Measurements from ENCODE around the gene PALLD. TPM values are rescaled to one million over a fixed set of nuclear protein-coding genes. Genes with fewer than 3 reads are reported as not detected.

PALLD gene
- polyA plus RNA-seq, 3 donors, result 7.0 to 145 (median 22.7) TPM

GRCh38 chr4:168647646-168648375, 151.0 kb downstream of the PALLD start:
- H3K27ac ChIP-seq (ENCODE audit: low read depth, low read length), result no peak overlapping the region
- WGBS, 3 donors, result 87 to 89% (median 88%) methylated on average over 8 of the region's 8 CpGs

GRCh38 chr4:168648494-168648893, 151.6 kb downstream of the PALLD start:
- 59 to 83% (median 63%) methylated on average over 3 of the region's 3 CpGs for WGBS, 3 donors
- H3K27ac ChIP-seq (ENCODE audit: low read depth, low read length), result no peak overlapping the region

- 73 to 75% (median 75%) methylated on average over 3 of the region's 3 CpGs for WGBS, 3 donors
- H3K27ac ChIP-seq (ENCODE audit: low read depth, low read length), result no peak overlapping the region
Observed at GRCh38 chr4:168648929-168649328, 152.1 kb downstream of the PALLD start.

GRCh38 chr4:168651374-168651773, 154.5 kb downstream of the PALLD start:
- 39 to 87% (median 81%) methylated on average over 2 of the region's 2 CpGs for WGBS, 3 donors

GRCh38 chr4:168651864-168652263, 155.0 kb downstream of the PALLD start:
- WGBS, 3 donors, result 90 to 94% (median 92%) methylated on average over 4 of the region's 4 CpGs
- H3K27ac ChIP-seq (ENCODE audit: low read depth, low read length), result no peak overlapping the region

More at GRCh38 chr4:168651374-168651773, 154.5 kb downstream of the PALLD start:
- no peak overlapping the region for H3K27ac ChIP-seq (ENCODE audit: low read depth, low read length)

GRCh38 chr4:168652755-168653154, 155.9 kb downstream of the PALLD start:
- 92 to 98% (median 96%) methylated on average over 2 of the region's 2 CpGs for WGBS, 3 donors
- H3K27ac ChIP-seq (ENCODE audit: low read depth, low read length), result no peak overlapping the region

- WGBS, 3 donors, result 58 to 75% (median 66%) methylated on average over 4 of the region's 4 CpGs
- no peak overlapping the region for H3K27ac ChIP-seq (ENCODE audit: low read depth, low read length)
Observed at GRCh38 chr4:168654104-168654847, 157.4 kb downstream of the PALLD start.

GRCh38 chr4:168654848-168655174, 158.0 kb downstream of the PALLD start:
- H3K27ac ChIP-seq (ENCODE audit: low read depth, low read length), result no peak overlapping the region

GRCh38 chr4:168655182-168655581, 158.3 kb downstream of the PALLD start:
- H3K27ac ChIP-seq (ENCODE audit: low read depth, low read length), result no peak overlapping the region
- WGBS, 3 donors, result 59 to 70% (median 68%) methylated on average over 3 of the region's 3 CpGs

- WGBS, 3 donors, result 69 to 76% (median 69%) methylated on average over 4 of the region's 4 CpGs
- H3K27ac ChIP-seq (ENCODE audit: low read depth, low read length), result no peak overlapping the region
Observed at GRCh38 chr4:168656055-168656660, 159.3 kb downstream of the PALLD start.

GRCh38 chr4:168656946-168657473, 160.2 kb downstream of the PALLD start:
- WGBS, 3 donors, result 86 to 97% (median 95%) methylated on average over 3 of the region's 3 CpGs
- H3K27ac ChIP-seq (ENCODE audit: low read depth, low read length), result no peak overlapping the region

- H3K27ac ChIP-seq (ENCODE audit: low read depth, low read length), result no peak overlapping the region
- 80 to 92% (median 88%) methylated on average over 3 of the region's 3 CpGs for WGBS, 3 donors
Observed at GRCh38 chr4:168658751-168659150, 161.9 kb downstream of the PALLD start.

- WGBS, 3 donors, result 71 to 79% (median 79%) methylated on average over 3 of the region's 3 CpGs
- no peak overlapping the region for H3K27ac ChIP-seq (ENCODE audit: low read depth, low read length)
Observed at GRCh38 chr4:168659741-168660465, 163.1 kb downstream of the PALLD start.

- no peak overlapping the region for H3K27ac ChIP-seq (ENCODE audit: low read depth, low read length)
- 35 to 87% (median 70%) methylated on average over 1 of the region's 1 CpG for WGBS, 3 donors
Observed at GRCh38 chr4:168662297-168662984, 165.6 kb downstream of the PALLD start.

GRCh38 chr4:168664242-168664891, 167.5 kb downstream of the PALLD start:
- H3K27ac ChIP-seq (ENCODE audit: low read depth, low read length), result no peak overlapping the region
- WGBS, 3 donors, result 90 to 93% (median 90%) methylated on average over 2 of the region's 2 CpGs

GRCh38 chr4:168666531-168666930, 169.7 kb downstream of the PALLD start:
- WGBS, 3 donors, result 57 to 65% (median 60%) methylated on average over 2 of the region's 2 CpGs
- no peak overlapping the region for H3K27ac ChIP-seq (ENCODE audit: low read depth, low read length)

- H3K27ac ChIP-seq (ENCODE audit: low read depth, low read length), result no peak overlapping the region
- 34 to 67% (median 50%) methylated on average over 3 of the region's 3 CpGs for WGBS, 3 donors
Observed at GRCh38 chr4:168667376-168667775, 170.5 kb downstream of the PALLD start.

- 91 to 94% (median 92%) methylated on average over 2 of the region's 2 CpGs for WGBS, 3 donors
- H3K27ac ChIP-seq (ENCODE audit: low read depth, low read length), result no peak overlapping the region
Observed at GRCh38 chr4:168667921-168668320, 171.1 kb downstream of the PALLD start.

Data from adipose tissue (tissue), 3 donors.